ENCODE results near the gene MYBPC3.

MYBPC3 gene

DNA sequence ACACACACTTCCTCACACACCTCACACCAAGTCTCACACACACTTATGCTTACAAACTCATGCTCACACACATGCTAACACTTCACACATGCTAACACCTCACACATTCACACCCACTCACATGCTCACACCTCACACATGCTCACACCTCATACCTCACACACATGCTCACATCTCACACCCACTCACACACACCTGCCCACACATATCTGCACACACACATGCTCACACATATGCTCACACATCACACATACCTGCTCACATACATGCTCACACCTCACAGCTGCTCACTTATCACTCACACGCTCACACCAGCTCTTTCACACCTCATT lies 4.5 kb upstream of the MYBPC3 start:
- DNase-seq (ENCODE audit: low read depth) = no peak

DNA sequence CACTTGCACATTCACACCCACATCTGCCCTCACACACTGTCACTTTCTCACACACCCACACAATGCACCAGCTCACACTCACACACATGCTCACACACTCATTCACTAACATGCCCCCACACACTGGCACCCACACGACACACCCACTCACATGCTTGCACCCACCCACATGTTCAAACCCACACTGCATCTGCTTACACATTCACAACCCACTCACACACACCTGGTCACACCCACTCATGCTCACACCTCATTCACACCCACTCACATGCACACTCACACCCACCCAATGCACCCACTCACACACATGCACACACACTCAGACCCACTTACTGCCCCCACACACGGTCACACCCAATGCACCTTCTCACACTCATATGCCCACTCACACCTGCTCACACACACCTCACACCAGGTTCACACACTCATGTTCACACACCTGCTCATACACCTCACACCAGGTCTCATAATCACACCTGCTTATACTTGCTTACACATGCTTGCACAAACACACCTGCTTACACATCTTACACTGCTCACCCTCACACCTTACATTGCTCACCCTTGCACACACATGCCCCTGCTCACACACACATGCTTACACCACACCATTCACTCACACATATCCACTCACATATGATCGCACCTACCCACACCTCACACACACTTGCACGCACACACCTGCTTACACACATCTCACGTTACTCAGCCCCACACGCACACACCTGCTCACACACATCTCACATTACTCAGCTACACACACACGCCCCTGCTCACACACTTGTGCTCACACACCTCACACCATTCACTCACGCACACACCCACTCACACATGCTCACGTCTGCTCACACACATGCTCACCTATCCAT lies 3.9 kb upstream of the MYBPC3 start:
- no peak for DNase-seq (ENCODE audit: low read depth)

DNA sequence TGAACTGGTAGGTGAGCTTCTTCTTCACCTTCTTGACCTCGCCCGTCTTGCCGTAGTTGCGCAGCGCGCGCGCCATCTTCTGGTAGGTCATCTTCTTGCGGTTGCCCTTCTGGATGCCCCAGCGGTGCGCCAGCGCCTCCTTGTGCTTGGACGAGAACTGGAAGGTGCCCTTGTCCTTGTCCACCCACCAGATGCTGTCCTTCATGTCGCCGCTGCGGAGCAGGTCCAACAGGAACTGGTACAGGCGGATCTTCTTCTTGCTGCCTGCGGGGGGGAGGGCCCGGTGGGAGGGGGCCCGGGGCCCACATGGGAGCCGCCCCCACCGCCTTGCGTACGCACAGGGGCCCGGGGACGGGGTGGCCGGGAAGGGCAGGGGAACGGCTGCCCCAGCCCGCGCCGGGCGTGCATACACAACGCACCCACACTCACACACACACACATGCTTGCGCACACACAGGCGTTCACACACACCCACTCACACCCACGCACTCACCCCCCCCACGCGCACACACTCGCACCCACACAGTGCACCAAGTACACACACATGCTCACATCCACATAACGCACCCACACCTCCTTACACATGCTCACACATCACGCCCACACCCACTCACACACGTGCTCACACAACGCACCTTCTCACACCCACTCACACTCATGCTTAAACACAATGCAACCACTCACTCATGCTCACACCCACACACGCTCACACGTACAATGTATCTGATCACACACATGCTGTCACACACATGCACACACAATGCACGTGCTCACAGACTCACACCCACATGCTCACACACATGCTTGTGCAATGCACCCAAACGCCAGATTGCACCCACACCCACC lies 3.0 kb upstream of the MYBPC3 start:
- no peak for DNase-seq (ENCODE audit: low read depth)

DNA sequence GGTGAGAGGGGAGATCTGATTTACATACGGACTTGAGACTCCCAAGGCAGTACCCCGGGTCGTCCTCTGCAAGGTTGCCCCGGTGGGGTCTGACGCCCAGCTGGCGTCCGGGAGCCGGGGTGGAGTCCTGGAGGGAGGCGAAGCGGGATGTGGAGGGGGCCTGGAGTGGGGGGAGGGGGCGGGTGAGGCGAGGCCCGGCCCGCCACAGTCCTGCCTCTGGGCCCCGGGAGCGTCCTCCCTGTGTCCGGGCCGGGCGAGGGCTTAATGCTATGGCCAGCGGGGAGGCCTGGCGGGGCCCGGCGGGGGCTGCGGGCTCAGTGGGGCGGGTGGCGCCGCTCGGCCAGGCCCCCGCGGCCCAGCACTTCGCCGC lies 2.4 kb upstream of the MYBPC3 start:
- no peak for DNase-seq (ENCODE audit: low read depth)

- no peak for DNase-seq (ENCODE audit: low read depth)
Measured at GRCh38 chr11:47353978-47354774, 1.7 kb upstream of the MYBPC3 start.

GRCh38 chr11:47351156-47352126 lies 1.1 kb downstream of the MYBPC3 start:
- no peak for DNase-seq (ENCODE audit: low read depth)

DNA sequence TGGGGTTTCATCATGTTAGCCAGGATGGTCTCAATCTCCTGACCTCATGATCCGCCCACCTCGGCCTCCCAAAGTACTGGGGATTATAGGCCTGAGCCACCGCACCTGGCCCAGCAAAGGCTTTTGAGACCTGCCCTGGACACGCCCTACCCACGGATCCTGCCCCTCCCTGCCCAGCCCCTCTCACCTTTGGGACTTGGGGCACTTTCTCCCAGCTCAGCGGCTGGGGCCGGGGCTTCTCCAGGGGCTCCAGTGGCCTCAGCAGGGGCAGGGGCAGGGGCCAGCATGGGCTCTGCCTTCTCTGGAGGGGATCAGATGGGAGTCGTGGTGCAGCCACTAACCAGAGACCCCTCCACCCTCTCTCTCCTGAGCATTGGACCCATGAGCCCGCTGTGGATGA lies 2.2 kb downstream of the MYBPC3 start:
- no peak for DNase-seq (ENCODE audit: low read depth)

DNA sequence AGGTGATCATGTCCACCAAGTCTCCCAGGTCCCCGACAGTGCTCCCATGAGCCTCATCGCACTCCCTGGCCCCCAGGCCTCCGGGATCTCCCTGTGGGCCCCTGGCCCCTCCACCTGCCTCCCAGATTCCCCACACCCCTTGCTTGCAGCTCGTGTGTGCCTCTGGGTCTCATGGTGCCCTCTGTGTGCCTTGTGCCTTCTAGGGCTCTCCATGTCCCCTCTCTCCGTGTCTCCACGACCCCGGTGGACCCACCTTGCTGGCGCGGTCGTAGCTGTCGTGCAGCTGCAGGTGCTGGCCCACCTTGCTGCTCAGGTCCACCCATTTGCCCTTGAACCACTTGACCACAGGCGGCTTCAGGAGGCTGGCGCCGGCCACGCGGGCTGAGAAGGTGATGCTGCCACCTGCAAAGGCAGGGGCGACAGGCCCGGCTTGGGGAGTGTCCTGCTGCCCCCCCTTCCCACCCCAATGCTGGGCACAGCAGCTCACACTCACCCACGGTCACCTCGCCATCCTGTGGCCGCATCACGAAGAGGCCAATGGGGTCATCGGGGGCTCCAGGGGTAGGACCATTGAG lies 2.9 kb downstream of the MYBPC3 start:
- DNase-seq (ENCODE audit: low read depth) = no peak

GRCh38 chr11:47348859-47349258 lies 3.6 kb downstream of the MYBPC3 start:
- DNase-seq (ENCODE audit: low read depth) = no peak

GRCh38 chr11:47348131-47348802 lies 4.2 kb downstream of the MYBPC3 start:
- no peak for DNase-seq (ENCODE audit: low read depth)

GRCh38 chr11:47347137-47347536 lies 5.4 kb downstream of the MYBPC3 start:
- no peak for DNase-seq (ENCODE audit: low read depth)

DNA sequence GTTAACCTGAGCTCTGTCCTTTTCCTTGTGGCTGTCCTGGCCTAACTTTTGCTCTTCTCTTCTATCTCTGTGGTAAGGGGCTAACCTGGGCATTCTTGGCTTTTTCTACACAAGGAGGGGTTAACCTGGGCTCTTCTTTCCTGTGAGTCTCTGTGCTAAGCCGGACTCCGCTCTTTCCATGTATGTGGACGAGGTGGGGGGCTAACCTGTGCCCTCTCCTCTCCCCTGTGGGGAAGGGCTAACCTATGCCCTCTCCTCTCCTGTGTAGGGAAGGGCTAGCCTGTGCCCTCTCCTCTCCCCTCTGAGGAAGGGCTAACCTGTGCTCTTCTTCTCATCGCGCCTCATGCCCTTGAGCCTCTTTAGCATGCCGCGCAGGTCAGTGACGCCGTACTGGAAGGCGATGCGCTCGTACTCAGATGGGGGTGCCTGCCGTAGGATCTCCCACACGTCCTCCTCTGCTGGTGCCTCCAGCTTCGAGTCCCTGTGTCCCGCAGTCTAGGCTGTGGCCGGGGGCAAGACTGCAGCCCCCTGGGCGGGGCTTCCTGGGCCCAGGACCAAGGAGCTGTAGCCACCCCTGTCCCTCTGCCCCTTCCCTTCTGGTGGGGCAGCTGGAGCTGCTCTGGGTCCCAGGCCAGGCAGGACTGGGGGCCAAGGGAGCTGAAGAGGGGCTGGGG lies 6.5 kb downstream of the MYBPC3 start:
- no peak for DNase-seq (ENCODE audit: low read depth)

DNA sequence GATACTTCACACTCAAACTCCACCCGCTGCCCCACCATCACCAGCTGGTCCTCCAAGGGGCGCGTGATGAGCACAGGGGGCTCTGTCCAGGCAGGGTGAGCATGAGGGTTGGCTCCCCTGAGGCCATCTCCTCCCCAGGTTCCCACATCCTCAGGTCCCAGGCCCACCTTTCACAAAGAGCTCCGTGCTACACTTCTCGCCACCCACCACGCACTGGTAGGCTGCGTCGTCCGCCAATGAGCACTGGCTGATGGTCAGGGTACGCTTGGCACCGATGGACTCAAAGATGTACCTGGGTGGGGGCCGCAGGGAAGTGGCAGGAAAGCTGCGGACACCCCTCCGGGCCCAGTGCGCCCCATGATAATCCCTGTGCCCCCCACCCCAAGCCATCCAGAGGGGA lies 9.6 kb downstream of the MYBPC3 start:
- no peak for DNase-seq (ENCODE audit: low read depth)

GRCh38 chr11:47342036-47342803 lies 10.3 kb downstream of the MYBPC3 start:
- no peak for DNase-seq (ENCODE audit: low read depth)

- DNase-seq (ENCODE audit: low read depth) = no peak
Measured at GRCh38 chr11:47340980-47341775, 11.3 kb downstream of the MYBPC3 start.

GRCh38 chr11:47340010-47340409 lies 12.5 kb downstream of the MYBPC3 start:
- DNase-seq (ENCODE audit: low read depth) = no peak

DNA sequence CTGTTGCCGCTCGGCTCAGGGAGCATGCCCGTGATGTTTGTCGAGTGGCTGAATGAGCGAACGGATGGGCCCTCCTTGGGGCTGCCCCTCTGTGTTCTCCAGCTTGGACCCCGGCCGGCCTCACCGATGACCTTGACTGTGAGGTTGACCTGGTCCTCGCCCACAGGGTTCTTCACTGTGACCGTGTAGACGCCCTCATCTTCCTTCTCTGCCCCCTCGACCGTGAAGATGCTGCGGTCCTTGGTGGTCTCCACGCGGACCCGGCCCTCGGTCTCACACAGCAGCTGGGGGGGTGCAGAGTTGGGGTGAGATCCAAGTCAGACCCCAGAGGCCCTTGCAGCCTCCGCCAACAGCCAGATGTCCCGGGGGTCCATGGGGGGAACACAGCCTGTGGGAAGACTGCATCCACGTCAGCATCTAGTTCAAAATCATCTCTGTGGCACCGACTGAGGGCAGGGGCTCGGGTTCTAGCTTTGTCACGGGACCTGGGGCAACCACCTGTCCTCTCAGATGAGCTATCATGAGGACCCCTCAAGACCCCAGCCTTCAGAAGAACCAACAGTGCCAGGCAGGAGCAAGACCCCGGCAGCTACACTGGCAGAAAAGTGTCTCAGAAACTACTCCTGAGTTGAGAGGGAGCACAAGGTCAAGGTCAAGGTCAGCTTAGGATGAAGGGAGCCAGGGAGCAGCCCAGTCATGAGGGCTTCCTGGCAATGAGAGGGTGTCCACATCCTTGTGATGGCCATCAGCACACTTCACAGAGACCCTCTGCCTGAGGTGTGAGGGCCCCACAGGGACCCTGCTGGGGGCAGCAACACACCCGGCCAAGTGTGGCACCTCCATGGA lies 13.9 kb downstream of the MYBPC3 start:
- no peak for DNase-seq (ENCODE audit: low read depth)
